GM12872 (cell line): ENCODE results near the gene RBBP6.

ENCODE experiments used
- CTCF ChIP-seq: IDR thresholded peaks from 3 replicates; pipeline ENCODE4 v1.5.1; 2011; ENCODE audit warnings: low read depth, mild to moderate bottlenecking, low read length, moderate library complexity; ENCODE audit not compliant: insufficient read depth

The RBBP6 gene

GRCh38 chr16:24524855-24525677, 14.3 kb upstream of the RBBP6 start:
- no peak for TF ChIP-seq CTCF

- no peak for TF ChIP-seq CTCF
Observed at GRCh38 chr16:24525970-24526559, 13.3 kb upstream of the RBBP6 start.

GRCh38 chr16:24526701-24527495, 12.5 kb upstream of the RBBP6 start:
- no peak for TF ChIP-seq CTCF

GRCh38 chr16:24531166-24531565, 8.2 kb upstream of the RBBP6 start:
- no peak for TF ChIP-seq CTCF

GRCh38 chr16:24534620-24535019, 4.7 kb upstream of the RBBP6 start:
- no peak for TF ChIP-seq CTCF

GRCh38 chr16:24535827-24536226, 3.5 kb upstream of the RBBP6 start:
- no peak for TF ChIP-seq CTCF

GRCh38 chr16:24536671-24537070, 2.7 kb upstream of the RBBP6 start:
- no peak for TF ChIP-seq CTCF
